ENCODE results near the gene SINHCAF. TPM values are rescaled to one million over a fixed set of nuclear protein-coding genes. Genes with fewer than 3 reads are reported as not detected.

SINHCAF gene
- total RNA-seq, 1 experiment from 2014 or later = 47.5 TPM

- peak; percentile 53 to 71 for DNase-seq (ENCODE audit: low read depth in 1 of 2, low spot score in 2 of 2)
- no peaks in the 10 kb centered on the region for H3K27me3 ChIP-seq (replicated peaks)
- H3K27ac ChIP-seq = peak overlapping the region; percentile 87
- H3K4me3 ChIP-seq = peak overlapping the region; percentile 76
- peaks cover 21% of the 10 kb centered on the region for H3K4me1 ChIP-seq (replicated peaks)
- peaks cover 7% of the 10 kb centered on the region for H3K36me3 ChIP-seq
- no peaks in the 10 kb centered on the region for H3K9me3 ChIP-seq (replicated peaks)
Observed at GRCh38 chr12:31323391-31324115, 2.4 kb downstream of the SINHCAF start.

- Histone ChIP-seq H3K36me3 (peaks cover 7% of the 10 kb centered on the region), H3K27me3 (replicated peaks) (no peaks in the 10 kb centered on the region), H3K4me1 (replicated peaks) (peaks cover 26% of the 10 kb centered on the region), H3K27ac (peak overlapping the region; percentile 87), H3K4me3 (peak overlapping the region; percentile 76), H3K9me3 (replicated peaks) (no peaks in the 10 kb centered on the region)
- peak; percentile 44 to 52 for DNase-seq (ENCODE audit: low read depth in 1 of 2, low spot score in 2 of 2)
Observed at GRCh38 chr12:31322801-31323207, 3.1 kb downstream of the SINHCAF start.

GRCh38 chr12:31321897-31322228, 4.1 kb downstream of the SINHCAF start:
- no peaks in the 10 kb centered on the region for H3K9me3 ChIP-seq (replicated peaks)
- no peak overlapping the region for H3K4me3 ChIP-seq
- H3K27ac ChIP-seq = no peak overlapping the region
- DNase-seq (ENCODE audit: low read depth in 1 of 2, low spot score in 2 of 2) = peak in 1 of 2 experiments; percentile 7
- H3K4me1 ChIP-seq (replicated peaks) = peaks cover 28% of the 10 kb centered on the region
- H3K27me3 ChIP-seq (replicated peaks) = no peaks in the 10 kb centered on the region
- peaks cover 7% of the 10 kb centered on the region for H3K36me3 ChIP-seq

GRCh38 chr12:31321186-31321896, 4.6 kb downstream of the SINHCAF start:
- peaks cover 28% of the 10 kb centered on the region for H3K4me1 ChIP-seq (replicated peaks)
- DNase-seq (ENCODE audit: low read depth in 1 of 2, low spot score in 2 of 2) = no peak
- H3K9me3 ChIP-seq (replicated peaks) = no peaks in the 10 kb centered on the region
- no peaks in the 10 kb centered on the region for H3K27me3 ChIP-seq (replicated peaks)
- H3K27ac ChIP-seq = no peak overlapping the region
- peaks cover 7% of the 10 kb centered on the region for H3K36me3 ChIP-seq
- H3K4me3 ChIP-seq = no peak overlapping the region

GRCh38 chr12:31318657-31319269, 7.2 kb downstream of the SINHCAF start:
- H3K27ac ChIP-seq = no peak overlapping the region
- H3K36me3 ChIP-seq = peaks cover 2% of the 10 kb centered on the region
- peaks cover 23% of the 10 kb centered on the region for H3K4me1 ChIP-seq (replicated peaks)
- no peak overlapping the region for H3K4me3 ChIP-seq
- no peaks in the 10 kb centered on the region for H3K27me3 ChIP-seq (replicated peaks)
- no peak for DNase-seq (ENCODE audit: low read depth in 1 of 2, low spot score in 2 of 2)
- no peaks in the 10 kb centered on the region for H3K9me3 ChIP-seq (replicated peaks)

GRCh38 chr12:31317471-31318395, 8.2 kb downstream of the SINHCAF start:
- H3K36me3 ChIP-seq = no peaks in the 10 kb centered on the region
- H3K4me1 ChIP-seq (replicated peaks) = peaks cover 15% of the 10 kb centered on the region
- H3K27ac ChIP-seq = peak overlapping the region; percentile 36
- peak in 1 of 2 experiments; percentile 47 for DNase-seq (ENCODE audit: low read depth in 1 of 2, low spot score in 2 of 2)
- peak overlapping the region; percentile 32 for H3K4me3 ChIP-seq
- H3K27me3 ChIP-seq (replicated peaks) = no peaks in the 10 kb centered on the region
- no peaks in the 10 kb centered on the region for H3K9me3 ChIP-seq (replicated peaks)

- Histone ChIP-seq H3K9me3 (replicated peaks) (no peaks in the 10 kb centered on the region), H3K36me3 (no peaks in the 10 kb centered on the region), H3K4me1 (replicated peaks) (peaks cover 11% of the 10 kb centered on the region), H3K4me3 (peak overlapping the region; percentile 32), H3K27ac (no peak overlapping the region; the same call in 1 of the 2 replicates), H3K27me3 (replicated peaks) (no peaks in the 10 kb centered on the region)
- DNase-seq (ENCODE audit: low read depth in 1 of 2, low spot score in 2 of 2) = no peak
Observed at GRCh38 chr12:31316891-31317290, 9.1 kb downstream of the SINHCAF start.

GRCh38 chr12:31315784-31316465, 10.0 kb downstream of the SINHCAF start:
- no peaks in the 10 kb centered on the region for H3K36me3 ChIP-seq
- H3K27me3 ChIP-seq (replicated peaks) = no peaks in the 10 kb centered on the region
- H3K9me3 ChIP-seq (replicated peaks) = no peaks in the 10 kb centered on the region
- DNase-seq (ENCODE audit: low read depth in 1 of 2, low spot score in 2 of 2) = no peak
- H3K4me1 ChIP-seq (replicated peaks) = peaks cover 7% of the 10 kb centered on the region
- H3K4me3 ChIP-seq = no peak overlapping the region
- H3K27ac ChIP-seq = no peak overlapping the region

GRCh38 chr12:31315044-31315715, 10.8 kb downstream of the SINHCAF start:
- no peak overlapping the region for H3K4me3 ChIP-seq
- H3K27ac ChIP-seq = no peak overlapping the region
- no peaks in the 10 kb centered on the region for H3K27me3 ChIP-seq (replicated peaks)
- DNase-seq (ENCODE audit: low read depth in 1 of 2, low spot score in 2 of 2) = no peak
- H3K4me1 ChIP-seq (replicated peaks) = peaks cover 7% of the 10 kb centered on the region
- no peaks in the 10 kb centered on the region for H3K9me3 ChIP-seq (replicated peaks)
- no peaks in the 10 kb centered on the region for H3K36me3 ChIP-seq

GRCh38 chr12:31312431-31312830, 13.5 kb downstream of the SINHCAF start:
- no peaks in the 10 kb centered on the region for H3K36me3 ChIP-seq
- DNase-seq (ENCODE audit: low read depth in 1 of 2, low spot score in 2 of 2) = no peak
- H3K4me3 ChIP-seq = no peak overlapping the region
- H3K9me3 ChIP-seq (replicated peaks) = no peaks in the 10 kb centered on the region
- no peaks in the 10 kb centered on the region for H3K4me1 ChIP-seq (replicated peaks)
- no peak overlapping the region for H3K27ac ChIP-seq
- H3K27me3 ChIP-seq (replicated peaks) = no peaks in the 10 kb centered on the region

- no peaks in the 10 kb centered on the region for H3K9me3 ChIP-seq (replicated peaks)
- no peak for DNase-seq (ENCODE audit: low read depth in 1 of 2, low spot score in 2 of 2)
- H3K4me3 ChIP-seq = no peak overlapping the region
- H3K36me3 ChIP-seq = no peaks in the 10 kb centered on the region
- H3K27me3 ChIP-seq (replicated peaks) = no peaks in the 10 kb centered on the region
- H3K27ac ChIP-seq = no peak overlapping the region
- H3K4me1 ChIP-seq (replicated peaks) = no peaks in the 10 kb centered on the region
Observed at GRCh38 chr12:31311634-31312258, 14.2 kb downstream of the SINHCAF start.

- H3K36me3 ChIP-seq = no peaks in the 10 kb centered on the region
- H3K9me3 ChIP-seq (replicated peaks) = no peaks in the 10 kb centered on the region
Observed at GRCh38 chr12:31310488-31310887, 15.5 kb downstream of the SINHCAF start.

More at GRCh38 chr12:31310488-31310887, 15.5 kb downstream of the SINHCAF start:
- no peak for DNase-seq (ENCODE audit: low read depth in 1 of 2, low spot score in 2 of 2)
- Histone ChIP-seq H3K27me3 (replicated peaks) (no peaks in the 10 kb centered on the region), H3K4me3 (no peak overlapping the region), H3K27ac (no peak overlapping the region), H3K4me1 (replicated peaks) (no peaks in the 10 kb centered on the region)
